CD4-positive, alpha-beta T cell treated with Interleukin-1 beta for 1 hour (primary cell): ENCODE results near the gene RIPK4.
A peak's percentile ranks its signal among the peaks of the same experiment; 100 is the strongest.
"Not testable (repeated sequence)": the region's sequence is repeated elsewhere in the genome, so short reads cannot be mapped to it uniquely, and the experiment has no call there.

Source experiments
- DNase-seq, 2 donors: peaks; one replicate each; pipeline ENCODE4 v3.0.0-alpha.2; 2020 to 2022

RIPK4 gene

GRCh38 chr21:41794600-41794999, 27.7 kb upstream of the RIPK4 start:
- no peak for DNase-seq

DNA sequence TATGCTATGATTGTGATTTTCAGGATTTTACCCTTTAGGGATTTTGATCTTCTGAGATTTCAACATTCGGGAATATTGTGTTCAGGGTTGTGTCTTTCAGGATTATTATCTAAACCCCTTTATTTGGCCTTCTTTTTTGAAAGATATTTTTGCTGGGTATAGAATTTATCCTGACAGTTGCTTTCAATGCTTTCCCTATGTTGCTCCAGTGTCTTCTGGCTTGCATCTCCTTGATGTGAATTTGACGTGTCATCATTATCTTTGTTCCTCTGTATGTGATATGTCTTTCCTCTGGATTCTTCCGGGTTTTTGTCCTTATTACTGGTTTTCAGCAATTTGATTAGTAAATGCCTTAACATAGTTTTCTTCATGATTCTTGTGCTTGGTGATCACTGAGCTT, 25.9 kb upstream of the RIPK4 start:
- DNase-seq, result no peak

GRCh38 chr21:41786509-41786987, 19.7 kb upstream of the RIPK4 start:
- DNase-seq, result no peak

DNA sequence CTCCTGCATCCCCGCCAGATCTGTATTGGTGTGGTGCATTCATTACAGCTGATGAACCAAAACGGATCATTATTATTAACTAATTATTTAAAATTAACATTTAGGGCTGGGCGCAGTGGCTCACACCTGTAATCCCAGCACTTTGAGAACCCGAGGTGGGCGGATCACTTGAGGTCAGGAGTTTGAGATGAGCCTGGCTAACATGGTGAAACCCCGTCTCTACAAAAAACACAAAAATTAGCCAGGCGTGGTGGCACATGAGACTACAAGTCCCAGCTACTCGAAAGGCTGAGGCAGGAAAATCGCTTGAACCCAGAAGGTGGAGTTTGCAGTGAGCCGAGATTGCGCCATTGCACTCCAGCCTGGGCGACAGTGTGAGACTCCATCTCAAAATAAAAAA, 18.4 kb upstream of the RIPK4 start:
- DNase-seq, result not testable (repeated sequence)

DNA sequence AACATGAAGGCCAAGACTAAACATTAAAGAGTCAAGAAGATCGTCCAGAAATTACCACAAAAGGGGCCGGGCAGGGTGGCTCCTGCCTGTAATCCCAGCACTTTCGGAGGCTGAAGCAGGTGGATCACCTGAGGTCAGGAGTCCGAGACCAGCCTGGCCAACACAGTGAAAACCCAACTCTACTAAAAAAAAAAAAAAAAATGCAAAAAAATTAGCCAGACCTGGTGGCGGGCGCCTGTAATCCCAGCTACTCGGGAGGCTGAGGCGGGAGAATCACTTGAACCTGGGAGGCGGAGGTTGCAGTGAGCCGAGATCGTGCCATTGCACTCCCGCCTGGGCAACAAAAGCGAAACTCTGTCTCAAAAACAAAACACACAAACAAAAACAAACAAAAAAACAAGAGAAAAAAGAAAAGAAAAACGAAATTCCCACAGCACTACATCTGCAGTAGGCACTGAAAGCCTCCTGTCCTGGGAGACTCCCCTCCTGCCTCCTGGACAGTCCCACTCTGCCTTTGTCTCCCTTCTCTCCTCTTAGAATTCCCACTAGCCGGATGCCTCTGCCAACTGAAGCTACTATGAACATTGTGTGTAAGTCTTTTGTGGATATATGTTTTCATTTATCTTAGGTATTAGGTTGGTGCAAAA, 17.7 kb upstream of the RIPK4 start:
- no peak for DNase-seq

- no peak for DNase-seq
Measured at GRCh38 chr21:41783476-41784180, 16.8 kb upstream of the RIPK4 start.

- DNase-seq, result no peak
Measured at GRCh38 chr21:41781050-41781410, 14.2 kb upstream of the RIPK4 start.

DNA sequence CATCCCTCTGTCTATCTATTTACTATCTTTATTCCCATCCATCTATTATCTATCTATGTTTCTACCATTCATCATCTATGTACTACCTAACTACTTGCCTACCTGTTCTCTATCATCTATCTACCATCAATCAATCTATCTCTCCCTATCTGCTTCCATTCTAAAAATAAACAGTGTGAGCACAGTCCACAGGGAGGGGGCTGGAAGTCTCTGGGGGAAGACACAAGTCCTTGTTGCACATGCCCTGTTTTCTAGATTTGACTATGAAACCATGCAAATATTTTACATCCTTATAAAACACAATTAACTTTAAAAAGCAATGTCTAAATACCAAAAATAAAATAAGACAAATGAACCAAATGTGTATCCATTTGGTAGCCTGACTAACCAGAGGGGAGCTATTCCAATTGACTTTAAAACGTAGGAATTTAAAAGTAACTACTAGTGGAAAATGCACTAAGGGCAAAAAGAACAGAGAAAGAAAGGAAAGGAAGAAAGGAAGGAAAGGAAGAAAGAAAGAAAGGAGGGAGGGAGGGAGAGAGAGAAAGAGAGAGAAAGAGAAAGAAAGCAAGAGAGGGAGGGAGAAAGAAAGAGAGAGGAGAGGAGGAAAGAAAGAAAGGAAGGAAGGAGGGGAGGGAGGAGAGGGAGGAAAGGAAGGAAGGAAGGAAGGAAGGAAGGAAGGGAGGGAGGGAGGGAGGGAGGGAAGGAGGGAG, 13.6 kb upstream of the RIPK4 start:
- no peak for DNase-seq

- no peak for DNase-seq
Measured at GRCh38 chr21:41779659-41780058, 12.8 kb upstream of the RIPK4 start.

DNA sequence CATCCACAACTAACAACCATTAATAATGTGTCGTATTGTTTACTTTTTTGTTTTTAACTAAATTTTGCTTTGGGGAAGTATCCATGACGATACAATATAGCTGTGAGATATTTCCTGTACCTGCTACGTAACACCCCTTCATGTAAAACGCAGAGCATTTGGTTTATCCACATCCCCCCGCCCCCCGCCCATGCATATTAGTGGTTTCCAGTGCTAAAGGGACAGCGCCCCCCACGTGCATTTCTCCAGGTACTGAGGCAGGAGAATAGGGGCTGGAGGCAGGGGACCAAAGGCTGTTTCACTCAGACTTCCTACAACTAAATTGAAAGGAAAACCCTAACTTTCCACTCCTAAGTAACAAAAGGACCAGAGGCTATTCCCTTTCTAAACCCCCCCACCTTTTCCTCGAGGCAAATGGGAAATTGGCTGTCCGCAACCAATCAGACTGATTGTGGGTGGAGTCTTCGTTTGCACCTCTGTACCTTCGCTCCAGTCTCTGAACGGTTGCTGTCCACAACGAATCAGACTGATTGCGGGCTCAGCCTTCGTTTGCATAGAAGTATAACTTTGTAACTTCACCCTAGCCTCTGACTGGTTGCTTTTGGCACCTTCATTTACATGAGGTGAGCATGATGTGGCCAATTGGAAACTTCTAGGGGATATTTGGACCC, 12.2 kb upstream of the RIPK4 start:
- DNase-seq, result no peak

DNA sequence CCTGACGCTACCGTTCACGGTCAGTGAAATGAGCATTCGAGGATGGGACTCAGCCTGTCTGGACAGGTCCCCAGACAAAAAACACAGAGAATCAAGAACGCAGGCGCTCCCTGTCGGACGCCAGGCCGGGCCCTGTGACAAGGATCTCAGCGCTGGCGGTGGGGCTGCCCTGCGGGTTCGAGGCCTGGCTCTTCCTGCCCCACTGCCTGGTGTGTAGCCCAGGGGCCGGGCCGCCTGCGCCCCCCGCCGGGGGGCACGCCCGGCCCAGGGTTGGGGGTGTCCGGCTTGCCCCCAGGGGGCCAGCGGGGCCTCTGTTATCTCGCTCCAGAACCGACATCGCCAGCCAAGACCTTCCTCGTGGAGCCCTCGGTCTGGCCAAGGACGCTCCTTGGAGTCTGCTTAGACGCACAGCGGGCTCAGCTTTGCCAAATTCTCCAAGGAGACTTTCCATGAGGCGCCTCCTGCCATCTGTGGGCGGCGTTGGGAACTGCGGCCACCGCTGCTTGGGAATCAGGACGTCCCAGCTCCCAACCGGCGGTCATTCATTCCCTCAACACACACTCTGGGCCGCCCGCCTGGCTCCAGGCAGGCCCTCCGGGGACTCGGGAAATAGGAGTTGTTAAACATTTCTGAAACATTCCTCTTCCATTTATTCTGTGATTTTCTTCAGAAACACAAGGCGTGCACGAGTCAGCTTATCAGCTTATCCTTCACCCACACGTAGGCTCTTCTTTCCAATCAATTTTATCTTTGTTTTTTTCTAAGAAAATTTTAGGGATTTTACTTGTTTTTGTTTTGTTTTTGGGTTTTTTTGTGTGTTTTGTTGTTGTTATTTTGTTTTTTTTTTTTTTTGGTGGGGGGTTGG, 11.3 kb upstream of the RIPK4 start:
- DNase-seq, result peak in 1 of 2 donors; percentile 21

GRCh38 chr21:41776778-41777177, 9.9 kb upstream of the RIPK4 start:
- no peak for DNase-seq

GRCh38 chr21:41775149-41775472, 8.3 kb upstream of the RIPK4 start:
- DNase-seq, result no peak

DNA sequence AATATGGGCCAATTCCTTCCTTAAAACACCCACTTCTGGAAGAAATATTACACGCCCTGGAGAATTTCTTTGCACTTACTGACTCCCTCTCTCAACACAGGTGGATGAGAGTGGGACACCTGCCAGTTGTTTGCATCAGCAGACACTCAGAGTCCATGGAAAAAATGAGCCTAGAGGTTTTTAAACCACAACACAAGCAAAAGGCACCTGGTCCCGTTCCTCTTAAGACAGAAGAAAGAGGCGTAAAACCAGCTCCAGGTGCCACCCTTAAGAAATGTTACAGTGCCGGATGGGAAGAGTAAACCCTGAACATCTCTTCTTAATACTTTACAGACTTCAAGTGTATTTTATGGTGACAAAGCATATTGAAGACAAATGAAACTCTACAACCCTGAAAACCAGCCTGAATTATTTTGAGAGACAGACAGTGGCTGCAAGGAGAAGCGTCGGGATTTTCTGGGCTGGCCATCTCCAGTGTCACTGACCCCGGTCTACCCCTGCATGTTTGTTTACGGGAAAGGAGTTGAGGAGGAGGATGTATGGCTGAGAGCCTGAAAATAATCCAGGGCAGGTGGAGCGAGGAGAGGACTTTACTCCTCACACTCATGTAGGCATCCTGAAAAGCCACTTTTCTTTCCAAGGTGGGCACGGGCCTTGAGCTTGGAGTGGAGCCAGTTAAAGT, 7.8 kb upstream of the RIPK4 start:
- DNase-seq, result no peak

DNA sequence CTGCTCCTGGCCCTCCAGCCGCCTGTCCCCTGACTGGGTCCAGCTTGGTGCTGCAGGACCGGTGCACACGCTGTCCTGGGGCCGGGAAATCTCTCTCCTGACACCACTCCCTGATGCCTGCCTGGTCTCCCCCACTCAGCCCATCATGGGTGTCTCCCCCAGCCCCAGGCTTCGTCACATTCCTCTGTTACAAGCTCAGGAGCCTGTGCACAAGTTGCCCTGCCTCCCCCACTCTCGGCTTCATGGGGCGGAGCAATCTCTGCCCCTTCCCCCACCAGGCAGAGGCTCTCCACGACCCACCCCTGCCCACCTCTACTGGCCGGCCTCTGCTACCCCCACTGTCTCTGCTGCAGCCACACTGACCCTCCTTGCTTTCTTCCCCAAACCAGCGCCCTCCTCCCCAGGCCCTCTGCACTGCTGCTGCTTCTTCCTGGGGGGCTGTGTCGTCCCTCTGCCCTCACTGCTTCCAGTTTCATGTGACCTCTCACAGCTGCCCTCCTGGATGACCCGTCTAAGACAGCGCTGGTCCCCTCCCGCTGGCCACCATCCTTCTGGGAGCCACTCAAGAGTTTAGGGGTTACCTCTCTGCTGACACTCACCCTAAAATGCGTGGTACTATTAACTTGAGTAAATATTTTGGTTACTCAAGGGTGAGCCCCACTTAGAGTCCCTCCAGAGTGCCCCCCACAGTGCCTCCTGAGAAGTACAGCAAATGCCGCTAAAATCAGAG, 5.7 kb upstream of the RIPK4 start:
- no peak for DNase-seq

DNA sequence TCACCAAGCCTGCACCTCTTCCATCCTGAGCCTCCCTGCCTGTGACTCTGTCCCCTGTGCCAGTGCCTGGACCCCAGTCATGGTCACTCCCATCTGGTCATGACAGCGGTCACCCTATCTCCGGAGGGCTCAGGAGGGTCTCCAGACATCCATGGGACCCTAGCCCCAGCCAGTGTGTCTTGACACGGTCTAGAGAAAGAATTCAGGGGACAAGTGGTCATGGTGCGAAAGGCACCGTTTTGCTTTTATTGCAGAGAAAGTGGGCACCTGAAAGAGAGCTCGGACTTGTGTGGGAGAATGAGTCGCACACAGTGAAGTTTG, 4.7 kb upstream of the RIPK4 start:
- no peak for DNase-seq

GRCh38 chr21:41770901-41771624, 4.2 kb upstream of the RIPK4 start:
- no peak for DNase-seq

- DNase-seq, result no peak
Measured at GRCh38 chr21:41769933-41770332, 3.1 kb upstream of the RIPK4 start.

DNA sequence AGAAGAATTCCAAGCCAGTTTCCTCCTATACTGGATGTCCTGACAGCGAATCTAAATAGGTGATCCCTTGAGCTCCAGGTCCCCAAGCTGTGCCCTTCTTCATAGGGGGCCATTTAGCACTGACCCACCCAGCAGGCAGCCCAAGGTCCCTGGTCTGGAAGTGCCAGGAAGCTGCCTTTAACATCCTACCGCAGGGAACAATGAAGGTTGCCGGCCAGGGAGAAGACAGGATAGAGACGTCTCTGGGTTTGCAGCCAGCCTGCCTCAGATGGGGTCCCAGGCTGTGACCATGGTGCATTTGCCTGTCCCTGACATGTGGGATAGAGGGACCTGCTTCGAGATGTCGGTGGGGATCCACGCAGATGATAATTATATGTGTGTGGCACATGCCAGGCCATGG, 2.7 kb upstream of the RIPK4 start:
- no peak for DNase-seq

- DNase-seq, result no peak
Measured at GRCh38 chr21:41769111-41769510, 2.3 kb upstream of the RIPK4 start.
